HG03558 (cell line): Measurements from ENCODE around the gene P4HA1.
"Not testable (repeated sequence)": the region's sequence is repeated elsewhere in the genome, so short reads cannot be mapped to it uniquely, and the experiment has no call there.

Source experiments
- ATAC-seq: cut with Tn5 transposase; IDR thresholded peaks from one replicate; pipeline ENCODE4 v1.9.1; 2021; ENCODE audit warnings: moderate number of reproducible peaks; ENCODE audit not compliant: unreplicated experiment; ENCODE audit errors: extremely low read depth

The P4HA1 gene

GRCh38 chr10:73044378-73045285 is 52.0 kb downstream of the P4HA1 start:
- no peak for ATAC-seq

DNA sequence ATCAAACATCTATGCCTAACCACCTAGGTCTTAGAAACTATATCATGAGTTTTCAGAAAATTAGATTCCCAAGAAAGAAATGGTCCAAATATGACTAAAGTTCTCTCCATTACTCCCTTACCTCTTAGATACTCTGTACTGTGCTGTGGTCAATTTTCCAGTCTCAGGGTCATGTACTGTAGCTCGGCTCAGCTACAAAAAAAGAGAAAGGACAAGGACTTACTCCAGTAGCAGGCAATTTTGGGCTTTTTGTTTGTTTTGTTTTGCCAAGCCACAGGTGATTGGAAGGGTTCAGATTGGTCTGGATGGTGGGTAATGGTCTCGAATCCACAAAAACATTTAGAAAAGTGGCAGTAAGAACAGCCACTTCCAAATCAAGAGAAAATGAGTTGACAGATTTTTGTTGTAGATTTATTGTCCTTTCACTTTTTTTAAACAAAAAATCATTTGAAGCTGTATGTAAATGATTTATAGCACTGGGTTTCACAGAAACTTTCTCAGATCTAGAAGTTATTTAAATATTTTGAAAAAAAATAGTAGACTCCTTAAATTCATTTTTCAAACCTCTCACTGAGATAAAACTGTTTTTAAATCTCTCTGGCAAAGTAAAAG is 52.8 kb downstream of the P4HA1 start:
- ATAC-seq = no peak

DNA sequence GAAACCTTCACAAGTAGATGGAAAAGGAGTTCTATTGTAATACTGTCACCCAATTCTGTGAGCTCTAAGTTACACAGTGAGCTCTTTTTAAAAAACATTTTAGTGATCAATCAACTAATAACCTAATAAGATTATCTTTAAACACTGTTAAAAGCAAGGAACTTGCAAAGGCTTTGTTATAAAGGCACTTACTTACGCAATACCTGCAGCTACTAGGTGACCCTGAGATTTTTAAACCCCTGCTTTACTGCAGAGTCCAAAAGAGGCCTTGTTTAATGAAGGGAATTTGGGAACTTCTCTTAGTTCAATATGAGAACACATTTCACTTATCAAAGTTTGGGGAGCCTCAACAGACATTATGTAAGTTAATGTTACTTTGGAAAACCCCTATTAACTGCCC is 53.3 kb downstream of the P4HA1 start:
- ATAC-seq = no peak

DNA sequence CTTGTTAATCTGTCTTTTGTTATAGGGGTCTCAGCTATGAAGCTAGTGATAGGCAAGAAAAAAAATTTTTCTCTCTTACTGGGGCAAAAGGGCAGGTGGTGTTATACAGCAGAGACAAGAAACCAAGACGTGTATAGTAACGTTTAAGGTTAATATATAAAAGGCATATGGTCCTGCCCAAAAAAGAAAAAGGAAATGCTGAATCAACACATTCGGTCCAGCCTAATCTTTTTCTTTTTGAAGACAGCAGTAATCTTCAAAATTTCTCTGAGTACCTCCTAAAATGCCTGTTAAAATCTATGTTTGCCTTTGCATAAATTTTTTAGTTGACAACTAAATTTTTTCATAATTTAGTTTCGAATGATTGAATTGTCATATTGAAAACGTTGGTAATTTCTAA is 54.5 kb downstream of the P4HA1 start:
- no peak for ATAC-seq

- no peak for ATAC-seq
Measured at GRCh38 chr10:73039635-73040034, 57.0 kb downstream of the P4HA1 start.

DNA sequence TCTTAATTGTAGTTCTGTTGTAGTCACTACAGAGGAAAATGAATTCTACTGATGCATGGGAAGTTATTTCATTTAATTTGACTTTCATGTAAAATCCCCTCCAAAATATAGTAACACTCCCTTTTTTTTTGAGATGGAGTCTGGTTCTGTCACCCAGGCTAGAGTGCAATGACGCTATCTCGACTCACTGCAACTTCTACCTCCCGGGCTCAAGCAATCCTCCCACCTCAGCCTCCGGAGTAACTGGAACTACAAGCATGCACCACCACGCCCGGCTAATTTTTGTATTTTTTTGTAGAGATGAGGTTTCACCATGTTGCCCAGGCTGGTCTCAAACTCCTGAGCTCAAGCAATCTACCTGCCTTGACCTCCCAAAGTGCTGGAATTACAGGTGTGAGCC is 60.4 kb downstream of the P4HA1 start:
- ATAC-seq = not testable (repeated sequence)

DNA sequence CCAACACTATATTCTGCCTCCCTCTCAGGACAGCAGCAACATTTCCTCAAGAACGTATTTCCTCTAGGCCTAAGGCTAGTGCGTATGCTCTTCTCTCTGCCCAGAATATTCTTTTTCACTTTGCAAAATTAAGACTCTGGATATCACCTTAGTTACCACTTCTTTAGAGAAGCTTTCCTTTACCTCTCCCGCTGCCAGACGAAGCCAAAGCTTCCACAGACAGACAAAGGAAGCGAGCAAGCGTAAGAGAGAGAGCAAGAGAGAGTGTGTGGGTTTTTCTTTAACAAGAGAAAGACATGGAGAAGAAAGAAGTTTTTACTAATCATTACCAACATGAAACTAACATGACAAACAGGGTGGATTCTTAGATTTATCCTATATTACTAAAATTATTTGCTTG is 64.1 kb downstream of the P4HA1 start:
- ATAC-seq = no peak

- not testable (repeated sequence) for ATAC-seq
Measured at GRCh38 chr10:73026623-73027022, 70.0 kb downstream of the P4HA1 start.

DNA sequence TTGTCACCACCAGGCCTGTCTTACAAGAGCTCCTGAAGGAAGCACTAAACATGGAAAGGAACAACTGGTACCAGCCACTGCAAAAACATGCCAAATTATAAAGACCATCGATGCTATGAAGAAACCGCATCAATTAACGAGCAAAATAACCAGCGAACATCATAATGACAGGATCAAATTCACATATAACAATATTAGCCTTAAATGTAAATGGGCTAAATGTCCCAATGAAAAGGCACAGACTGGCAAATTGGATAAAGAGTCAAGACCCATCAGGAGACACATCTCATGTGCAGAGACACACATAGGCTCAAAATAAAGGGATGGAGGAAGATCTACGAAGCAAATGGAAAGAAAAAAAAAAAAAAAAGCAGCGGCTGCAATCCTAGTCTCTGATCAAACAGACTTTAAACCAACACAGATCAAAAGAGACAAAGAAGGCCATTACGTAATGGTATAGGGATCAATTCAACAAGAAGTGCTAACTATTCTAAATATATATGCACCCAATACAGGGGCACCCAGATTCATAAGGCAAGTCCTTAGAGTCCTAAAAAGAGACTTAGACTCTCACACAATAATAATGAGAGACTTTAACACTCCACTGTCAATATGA is 73.1 kb downstream of the P4HA1 start:
- ATAC-seq = not testable (repeated sequence)

DNA sequence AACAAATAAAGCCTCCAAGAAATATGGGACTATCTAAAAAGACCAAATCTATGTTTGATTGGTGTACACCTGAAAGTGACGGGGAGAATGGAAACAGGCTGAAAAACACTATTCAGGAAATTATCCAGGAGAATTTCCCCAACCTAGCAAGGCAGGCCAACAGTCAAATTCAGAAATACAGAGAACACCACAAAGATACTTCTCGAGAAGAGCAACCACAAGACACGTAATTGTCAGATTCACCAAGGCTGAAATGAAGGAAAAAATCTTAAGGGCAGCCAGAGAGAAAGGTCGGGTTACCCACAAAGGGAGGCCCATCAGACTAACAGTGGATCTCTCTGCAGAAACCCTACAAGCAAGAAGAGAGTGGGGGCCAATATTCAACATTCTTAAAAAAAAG is 73.7 kb downstream of the P4HA1 start:
- ATAC-seq = not testable (repeated sequence)

DNA sequence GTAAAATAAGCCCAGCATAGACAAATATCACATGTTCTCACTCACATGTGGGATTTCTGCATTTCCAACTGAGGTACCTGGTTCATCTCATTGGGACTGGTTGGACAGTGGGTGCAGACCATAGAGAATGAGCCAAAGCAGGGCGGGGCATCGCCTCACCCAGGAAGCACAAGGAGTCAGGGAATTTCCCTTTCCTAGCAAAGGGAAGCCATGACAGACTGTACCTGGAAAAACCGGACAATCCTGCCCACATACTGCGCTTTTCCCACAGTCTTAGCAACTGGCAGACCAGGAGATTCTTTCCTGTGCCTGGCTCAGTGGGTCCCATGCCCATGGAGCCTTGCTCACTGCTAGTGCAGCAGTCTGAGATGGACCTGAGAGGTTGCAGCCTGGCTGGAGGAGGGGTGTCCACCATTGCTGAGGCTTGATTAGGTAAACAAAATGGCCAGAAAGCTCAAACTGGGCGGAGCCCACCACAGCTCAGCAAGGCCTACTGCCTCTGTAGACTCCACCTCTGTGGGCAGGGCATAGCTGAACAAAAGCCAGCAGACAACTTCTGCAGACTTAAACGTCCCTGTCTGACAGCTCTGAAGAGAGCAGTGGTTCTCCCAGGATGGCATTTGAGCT is 75.0 kb downstream of the P4HA1 start:
- ATAC-seq = not testable (repeated sequence)

DNA sequence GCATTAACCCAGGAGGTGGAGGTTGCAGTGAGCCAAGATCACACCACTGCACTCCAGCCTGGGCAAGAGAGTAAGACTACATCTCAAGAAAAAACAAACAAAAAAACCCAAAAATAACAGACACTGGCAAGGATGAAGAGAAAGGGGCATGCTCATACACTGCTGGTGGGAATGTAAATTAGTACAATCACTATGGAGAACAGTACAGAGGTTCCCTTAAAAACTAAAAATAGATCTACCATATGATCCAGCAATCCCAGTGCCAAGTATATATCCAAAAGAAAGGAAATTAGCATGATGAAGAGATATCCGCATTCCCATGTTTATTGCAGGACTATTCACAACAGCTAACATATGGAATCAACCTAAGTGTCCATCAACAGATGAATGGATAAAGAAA is 75.6 kb downstream of the P4HA1 start:
- no peak for ATAC-seq

DNA sequence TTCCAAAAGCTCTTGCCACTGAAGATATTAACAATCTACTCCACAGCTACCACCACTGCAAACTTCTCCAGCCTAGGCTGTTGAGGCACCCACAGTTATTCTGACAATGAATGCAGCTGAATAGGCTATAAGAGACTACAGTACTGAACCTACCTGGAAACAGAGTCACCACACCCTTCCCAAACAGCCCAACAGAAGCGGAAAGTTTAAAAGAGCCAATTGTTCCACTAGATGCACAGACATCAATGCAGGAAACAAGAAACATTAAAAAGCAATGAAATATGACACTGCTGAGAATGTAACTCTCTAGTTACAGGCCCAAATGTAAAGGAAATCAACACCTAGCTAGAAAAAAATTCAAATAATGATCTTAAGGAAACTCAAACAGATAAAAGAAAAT is 77.6 kb downstream of the P4HA1 start:
- no peak for ATAC-seq

- ATAC-seq = no peak
Measured at GRCh38 chr10:73018632-73019031, 78.0 kb downstream of the P4HA1 start.

GRCh38 chr10:73017955-73018480 is 78.6 kb downstream of the P4HA1 start:
- no peak for ATAC-seq

- no peak for ATAC-seq
Measured at GRCh38 chr10:73015779-73016178, 80.9 kb downstream of the P4HA1 start.

DNA sequence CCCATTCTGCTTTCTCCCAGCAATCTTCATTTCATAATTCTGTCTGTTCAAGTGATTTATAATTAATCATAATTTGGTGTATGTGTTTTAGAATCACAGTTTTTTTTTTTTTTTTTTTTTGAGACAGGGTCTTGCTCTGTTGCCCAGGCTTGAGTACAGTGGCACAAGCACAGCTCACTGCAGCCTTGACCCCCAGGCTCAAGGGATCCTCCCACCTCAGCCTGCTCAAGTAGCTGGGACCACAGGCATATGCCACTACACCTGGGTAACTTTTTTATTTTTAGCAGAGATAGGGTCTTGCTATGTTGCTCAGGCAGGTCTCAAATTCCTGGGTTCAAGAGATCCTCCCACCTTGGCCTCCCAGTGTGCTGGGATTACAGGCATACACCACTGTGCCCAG is 92.8 kb downstream of the P4HA1 start:
- no peak for ATAC-seq

DNA sequence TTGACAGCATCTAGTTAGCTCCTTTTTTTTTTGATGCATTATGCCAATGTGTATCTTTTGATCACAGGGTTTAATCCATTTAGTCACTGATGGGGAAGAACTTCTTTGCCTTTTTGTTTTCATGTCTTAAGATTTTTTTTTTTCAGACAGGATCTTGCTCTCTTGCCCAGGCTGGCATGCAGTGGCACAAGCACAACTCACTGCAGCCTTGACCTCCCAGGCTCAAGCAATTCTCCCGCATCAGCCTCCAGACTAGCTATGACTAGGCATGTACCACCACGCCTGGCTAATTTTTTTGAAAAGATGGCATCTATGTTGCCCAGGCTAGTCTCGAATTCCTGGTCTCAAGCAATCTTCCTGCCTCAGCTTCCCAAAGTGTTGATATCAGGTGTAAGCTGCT is 95.7 kb downstream of the P4HA1 start:
- no peak for ATAC-seq

GRCh38 chr10:72997099-72997498 is 99.6 kb downstream of the P4HA1 start:
- ATAC-seq = no peak

DNA sequence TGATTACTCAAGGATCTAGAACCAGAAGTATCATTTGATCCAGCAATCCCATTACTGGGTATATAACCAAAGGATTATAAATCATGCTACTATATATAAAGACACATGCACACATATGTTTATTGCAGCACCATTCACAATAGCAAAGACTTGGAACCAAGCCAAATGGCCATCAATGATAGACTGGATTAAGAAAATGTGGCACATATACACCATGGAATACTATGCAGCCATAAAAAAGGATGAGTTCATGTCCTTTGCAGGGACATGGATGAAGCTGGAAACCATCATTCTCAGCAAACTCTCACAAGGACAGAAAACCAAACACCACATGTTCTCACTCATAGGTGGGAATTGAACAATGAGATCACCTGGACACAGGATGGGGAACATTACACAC is 101.2 kb downstream of the P4HA1 start:
- ATAC-seq = not testable (repeated sequence)

DNA sequence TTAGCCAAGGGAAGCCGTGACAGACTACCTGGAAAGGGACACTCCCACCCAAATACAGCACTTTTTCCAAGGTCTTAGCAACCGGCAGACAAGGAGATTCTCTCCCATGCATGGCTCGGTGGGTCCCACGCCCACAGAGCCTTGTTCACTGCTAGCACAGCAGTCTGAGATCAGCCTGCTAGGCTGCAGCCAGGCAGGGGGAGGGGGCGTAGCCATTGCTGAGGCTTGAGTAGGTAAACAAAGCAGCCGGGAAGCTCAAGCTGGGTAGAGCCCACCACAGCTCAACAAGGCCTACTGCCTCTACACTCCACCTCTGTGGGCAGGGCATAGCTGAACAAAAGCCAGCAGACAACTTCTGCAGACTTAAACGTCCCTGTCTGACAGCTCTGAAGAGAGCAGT is 106.9 kb downstream of the P4HA1 start:
- ATAC-seq = not testable (repeated sequence)
